HepG2 (cell line): ENCODE measurements around the gene TRIM69.

Source experiments
- BHLHE40 ChIP-seq: IDR thresholded peaks from 2 replicates; pipeline ENCODE4 v1.6.1; 2011; ENCODE audit warnings: low read length, improper control_type of control experiment
- EP300 ChIP-seq, 3 experiments: sonication (generic) in 1 of 3; formaldehyde crosslinking in 1 of 3; IDR thresholded peaks; 2 replicates each; pipeline versions ENCODE4 v1.5.1 to v1.6.1; 2011 to 2020; ENCODE audit warnings: low read depth in 2 of 3, low read length in 2 of 3, borderline replicate concordance in 1 of 3, improper control_type of control experiment in 1 of 3, mild to moderate bottlenecking in 1 of 3, missing genetic modification reagents in 1 of 3, moderate library complexity in 1 of 3
- NFKBIZ ChIP-seq: IDR thresholded peaks from 2 replicates; pipeline ENCODE4 v1.6.1; 2018; ENCODE audit warnings: missing genetic modification reagents, missing compliant biosample characterization

- TF ChIP-seq BHLHE40 (no peak), NFKBIZ (CRISPR knock-in tag) (no peak), EP300 (IDR thresholded peaks at IDR 0.05; ENCODE audit: low read depth in 2 of 2, low read length in 2 of 2) (no peak), EP300 (CRISPR knock-in tag; IDR thresholded peaks at IDR 0.05; ENCODE audit: borderline replicate concordance) (no peak)
These were observed 10.2 kb upstream of the TRIM69 start for GRCh38 chr15:44726136-44726535.
